Hematopoietic multipotent progenitor cell treated with erythropoietin and hydrocortisone succinate and interleukin-3 and kit ligand, for 15 days (in vitro differentiated cells): ENCODE results near the gene NDUFA6.
"Not testable (repeated sequence)": the region's sequence is repeated elsewhere in the genome, so short reads cannot be mapped to it uniquely, and the experiment has no call there.

Experiments used
- DNase-seq: peaks from one replicate; pipeline ENCODE4 v3.0.0-alpha.2; 2015; ENCODE audit warnings: low spot score

NDUFA6 gene

DNA sequence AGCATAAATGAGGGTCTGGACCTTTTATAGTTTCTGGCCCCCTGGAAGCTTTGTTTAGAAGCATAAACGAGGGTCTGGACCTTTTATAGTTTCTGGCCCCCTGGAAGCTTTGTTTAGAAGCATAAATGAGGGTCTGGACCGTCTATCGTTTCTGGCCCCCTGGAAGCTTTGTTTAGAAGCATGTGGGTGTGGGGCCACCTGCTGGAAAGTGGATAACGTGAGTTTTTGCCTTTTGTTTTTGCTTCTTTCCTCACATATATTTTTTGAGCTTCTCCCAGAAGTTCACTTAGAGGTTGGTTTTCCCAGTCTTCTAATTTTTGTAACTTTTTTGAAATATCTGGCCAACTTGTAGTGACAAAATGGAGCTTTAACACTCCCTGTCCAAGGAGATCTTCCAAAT, 22.2 kb upstream of the NDUFA6 start:
- DNase-seq: not testable (repeated sequence)

DNA sequence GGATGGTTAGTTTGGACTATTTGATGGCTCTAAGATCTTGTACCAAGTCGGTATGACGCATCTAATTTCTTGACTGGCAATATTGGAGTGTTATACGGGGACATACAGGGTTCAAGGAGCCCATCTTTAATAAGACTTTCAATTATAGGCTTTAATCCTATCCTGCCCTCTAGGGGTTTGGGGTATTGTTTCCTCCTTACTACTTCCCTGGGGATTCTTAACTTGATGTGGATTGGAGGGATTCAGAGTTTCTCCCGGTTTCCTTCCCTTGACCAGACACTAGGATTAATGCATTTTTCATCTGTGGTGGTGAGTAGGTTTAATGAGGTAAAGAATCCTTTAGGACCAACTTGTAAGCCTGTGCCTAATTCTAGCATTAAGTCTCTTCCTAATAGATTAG, 21.2 kb upstream of the NDUFA6 start:
- DNase-seq: no peak

DNA sequence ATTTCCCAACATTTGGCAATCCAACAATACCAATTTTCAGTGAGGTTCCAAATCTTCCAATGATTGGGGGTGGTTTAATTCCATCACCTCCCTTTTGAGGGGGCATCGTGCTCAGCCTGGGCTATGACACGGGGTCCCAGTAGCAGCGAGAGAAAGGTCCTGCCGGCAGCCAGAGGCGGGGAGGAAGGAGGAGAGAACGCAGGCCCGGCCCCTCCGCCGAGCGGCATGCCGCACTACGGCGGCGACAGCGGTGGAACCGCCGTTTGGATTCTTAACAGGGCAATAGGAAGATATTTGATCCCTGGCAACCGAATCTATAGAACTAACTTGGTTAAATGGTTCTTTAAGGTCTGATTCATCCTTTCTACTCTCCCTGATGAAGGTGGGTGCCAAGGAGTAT, 18.3 kb upstream of the NDUFA6 start:
- DNase-seq: no peak

DNA sequence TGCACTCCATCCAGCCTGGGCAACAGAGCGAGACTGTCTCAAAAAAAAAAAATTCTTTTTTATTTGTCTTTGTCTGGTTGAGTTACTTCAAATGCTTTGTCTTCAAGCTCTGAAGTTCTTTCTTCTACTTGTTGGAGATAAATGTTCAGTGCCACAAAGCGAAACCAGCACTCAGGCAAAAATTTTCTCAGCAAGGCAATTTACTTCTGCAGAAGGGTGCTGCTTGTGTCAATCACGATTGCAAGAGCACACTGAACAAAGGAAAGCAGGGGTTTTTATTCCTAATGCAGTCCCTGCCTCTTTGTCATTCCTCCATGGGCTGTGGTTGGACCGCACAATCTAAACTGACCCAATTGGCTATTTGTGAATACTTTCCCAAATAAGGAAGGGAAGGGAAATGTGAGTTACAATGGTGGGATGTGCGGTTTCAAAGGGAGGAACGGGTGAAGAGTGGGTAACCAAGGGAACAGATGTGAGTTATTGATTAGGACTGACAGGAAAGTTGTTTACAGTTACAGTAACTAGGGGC, 13.8 kb upstream of the NDUFA6 start:
- DNase-seq: not testable (repeated sequence)

DNA sequence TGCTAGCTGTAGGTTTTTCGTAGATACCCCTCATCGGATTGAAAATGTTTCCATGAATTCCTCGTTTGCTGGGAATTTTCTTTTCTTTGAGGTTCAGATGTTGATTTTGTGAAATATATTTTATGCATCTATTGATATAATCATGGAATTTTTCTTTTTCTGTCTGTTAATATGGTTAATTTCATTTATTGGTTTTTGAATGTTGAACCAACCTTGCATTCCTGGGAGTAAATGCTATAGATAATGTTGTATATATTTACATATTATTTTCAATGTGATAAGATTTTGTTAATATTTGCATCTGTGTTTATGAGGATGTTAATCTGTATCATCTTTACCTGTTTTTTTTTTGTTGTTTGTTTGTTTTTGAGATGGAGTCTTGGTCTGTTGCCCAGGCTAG, 10.6 kb upstream of the NDUFA6 start:
- no peak for DNase-seq

DNA sequence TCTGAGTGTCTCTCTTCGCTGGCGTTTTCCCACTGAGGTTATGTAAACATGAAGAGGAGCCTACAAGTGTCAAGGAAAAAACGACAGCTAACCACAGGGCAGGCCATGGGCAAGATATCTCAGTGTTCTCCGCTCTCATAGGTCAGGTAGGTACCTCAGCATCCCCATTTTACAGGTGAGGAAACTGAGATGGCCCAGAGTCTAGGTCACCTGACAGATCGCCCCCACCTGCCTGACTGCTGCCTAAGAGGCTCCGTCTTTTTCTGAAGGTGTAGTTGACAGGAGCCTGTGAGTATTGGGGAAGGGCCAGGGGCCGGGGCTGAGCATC, 847 bp upstream of the NDUFA6 start:
- no peak for DNase-seq

DNA sequence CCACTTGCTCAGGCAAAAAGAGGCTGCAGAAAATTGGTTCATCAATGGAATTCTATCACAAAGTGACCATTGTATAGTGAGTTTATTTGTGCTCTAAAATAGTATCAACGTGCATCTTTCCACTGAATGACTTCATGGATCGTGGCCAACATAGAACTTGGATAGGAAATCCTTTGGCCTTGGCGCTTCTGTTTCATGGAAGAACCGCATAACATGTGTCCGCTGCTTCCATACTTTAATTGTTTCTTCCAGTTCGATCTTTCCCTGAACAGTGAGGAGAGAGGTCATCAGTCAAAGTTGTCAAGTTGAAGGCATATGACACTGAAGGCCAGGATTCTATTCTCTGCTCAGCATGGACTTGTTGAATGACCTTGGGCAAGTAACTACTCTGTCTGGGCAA, 4.5 kb downstream of the NDUFA6 start:
- no peak for DNase-seq

DNA sequence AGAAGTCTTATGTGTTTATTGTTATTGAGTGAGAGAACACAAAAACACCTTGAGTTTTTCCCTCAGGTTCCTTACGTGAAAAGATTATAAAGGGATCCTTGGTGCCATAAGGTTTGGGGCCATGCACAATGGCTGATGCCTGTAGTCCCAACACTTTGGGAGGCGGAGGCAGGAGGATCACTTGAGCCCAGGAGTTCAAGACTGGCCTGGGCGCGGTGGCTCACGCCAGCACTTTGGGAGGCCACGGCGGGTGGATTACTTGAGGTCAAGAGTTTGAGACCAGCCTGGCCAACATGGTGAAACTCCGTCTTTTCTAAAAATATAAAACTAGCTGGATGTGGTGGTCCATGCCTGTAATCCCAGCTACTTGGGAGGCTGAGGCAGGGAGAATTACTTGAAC, 5.7 kb downstream of the NDUFA6 start:
- no peak for DNase-seq

DNA sequence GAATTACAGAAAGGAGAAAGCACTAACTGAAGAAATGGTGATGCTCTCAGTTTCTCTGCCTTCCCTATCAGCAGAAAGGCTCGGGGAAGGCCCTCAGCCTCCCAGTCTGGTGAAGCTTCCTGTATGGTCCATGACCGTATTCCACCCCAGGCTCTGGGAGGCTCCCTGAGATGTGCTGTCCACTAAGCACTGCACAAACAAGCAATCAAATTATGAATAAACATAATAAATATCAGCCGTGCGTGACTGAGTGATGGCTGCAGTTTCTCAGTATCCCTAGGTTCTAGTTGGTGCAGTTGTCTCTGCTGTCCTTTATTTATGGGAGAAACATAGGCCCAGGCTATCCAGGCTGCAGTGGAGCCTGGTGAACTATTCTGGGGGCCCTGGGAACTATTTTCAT, 7.5 kb downstream of the NDUFA6 start:
- no peak for DNase-seq

DNA sequence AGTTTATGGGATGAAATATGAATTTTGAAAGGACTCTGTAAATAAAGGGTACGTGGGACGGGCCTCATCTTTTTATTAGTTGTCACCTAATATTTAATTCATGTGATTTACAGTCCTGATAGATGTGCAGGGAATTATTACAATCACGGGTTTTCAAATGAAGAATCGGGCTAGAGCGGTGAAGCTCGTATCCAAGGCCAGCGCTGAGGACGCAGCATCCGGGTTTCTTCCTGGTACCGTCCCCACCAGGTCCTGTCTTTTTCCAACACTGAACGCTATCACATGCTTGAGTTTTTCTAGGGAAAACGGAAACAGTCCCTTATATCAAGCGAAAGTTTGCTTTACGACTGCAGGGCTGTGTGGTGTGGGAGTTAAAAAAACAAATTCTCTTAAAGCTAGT, 10.3 kb downstream of the NDUFA6 start:
- DNase-seq: no peak

DNA sequence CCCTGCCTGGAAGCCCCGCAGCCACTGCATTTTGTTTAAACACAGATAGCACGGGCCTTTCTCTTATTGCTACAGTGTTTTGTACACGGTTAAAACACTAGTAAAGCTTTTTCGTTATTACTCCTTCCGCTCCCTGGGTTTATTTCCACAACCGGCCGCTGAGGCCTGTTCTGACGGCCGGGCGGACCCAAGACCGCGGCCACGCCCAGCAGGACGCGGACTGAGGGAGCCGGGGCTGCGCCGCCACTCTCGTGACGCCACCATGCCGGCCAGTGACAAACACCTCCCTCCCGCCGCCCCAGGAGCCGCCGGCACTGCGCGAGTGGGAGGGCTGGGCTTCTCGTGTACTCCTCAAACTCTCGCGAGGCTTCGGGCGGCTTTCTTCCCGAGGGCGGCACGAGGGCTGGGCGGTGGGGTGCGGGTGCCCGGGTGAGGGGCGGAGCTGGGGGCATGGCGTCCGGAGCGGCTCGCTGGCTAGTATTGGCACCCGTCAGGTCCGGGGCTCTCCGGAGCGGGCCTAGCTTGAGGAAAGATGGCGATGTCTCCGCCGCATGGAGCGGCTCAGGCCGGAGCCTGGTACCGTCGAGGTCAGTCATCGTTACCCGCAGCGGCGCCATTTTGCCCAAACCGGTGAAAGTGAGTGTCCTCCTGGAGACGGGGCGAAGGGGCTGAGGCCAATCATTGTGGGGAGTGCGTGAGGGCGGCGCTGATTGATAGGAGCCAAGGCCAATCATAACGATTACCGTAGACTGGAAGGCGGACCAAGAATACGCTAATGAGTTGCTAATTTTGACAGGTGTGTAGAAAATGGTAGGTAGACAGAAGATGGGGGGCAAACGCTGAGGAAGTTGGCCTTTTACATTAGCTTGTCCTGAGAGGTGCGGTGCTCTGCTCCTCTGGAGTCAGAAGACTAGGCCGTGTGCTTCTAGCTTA, 11.0 kb downstream of the NDUFA6 start, which contains the start of gene SMDT1:
Gene SMDT1, plus strand, starts transcription at position 382 of the 933 bp plus-strand sequence. Its CDS starts 69 bp downstream, at position 451.
- DNase-seq: peak; percentile 98

DNA sequence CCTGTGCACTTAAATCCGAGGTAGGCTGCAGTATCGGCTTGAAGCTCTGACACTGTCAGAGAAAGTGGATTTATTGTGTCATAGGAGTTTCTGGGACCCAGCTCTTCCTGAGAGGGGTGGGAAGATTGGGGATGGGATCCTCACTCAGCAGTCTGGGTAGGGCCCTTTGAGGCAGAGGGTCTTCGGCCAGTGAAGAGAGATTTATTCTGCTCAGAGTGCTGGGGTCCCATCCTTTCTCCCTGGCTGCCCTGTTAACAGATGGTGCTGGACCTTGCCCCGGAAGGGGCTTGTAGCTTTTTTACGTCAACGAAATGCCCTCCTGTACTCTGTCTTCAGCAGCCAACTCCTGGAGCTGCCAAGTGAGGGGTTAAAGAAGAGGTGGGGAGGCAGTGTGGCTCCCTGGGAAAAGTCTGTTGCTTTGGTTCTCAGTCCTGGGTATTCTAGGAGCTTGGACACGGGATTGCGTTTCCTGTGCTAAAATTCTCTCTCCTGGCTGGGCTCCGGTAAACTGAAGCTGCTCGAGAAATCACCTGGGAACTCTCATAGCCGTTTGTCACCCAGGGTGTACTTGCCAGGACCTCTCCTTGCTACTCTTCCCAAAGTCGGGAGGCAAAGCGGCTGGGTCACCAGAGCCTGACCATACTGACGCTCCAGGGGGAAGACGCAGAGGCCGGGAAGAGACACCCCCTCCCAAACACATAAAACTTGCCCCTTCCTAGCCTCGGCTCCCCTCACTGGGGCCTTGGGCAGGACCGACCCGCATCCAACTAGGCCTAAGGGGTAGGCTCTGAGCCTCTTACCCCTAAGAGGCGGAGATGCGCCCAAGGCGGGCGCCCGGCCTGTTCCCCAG, 11.9 kb downstream of the NDUFA6 start:
- DNase-seq: no peak

DNA sequence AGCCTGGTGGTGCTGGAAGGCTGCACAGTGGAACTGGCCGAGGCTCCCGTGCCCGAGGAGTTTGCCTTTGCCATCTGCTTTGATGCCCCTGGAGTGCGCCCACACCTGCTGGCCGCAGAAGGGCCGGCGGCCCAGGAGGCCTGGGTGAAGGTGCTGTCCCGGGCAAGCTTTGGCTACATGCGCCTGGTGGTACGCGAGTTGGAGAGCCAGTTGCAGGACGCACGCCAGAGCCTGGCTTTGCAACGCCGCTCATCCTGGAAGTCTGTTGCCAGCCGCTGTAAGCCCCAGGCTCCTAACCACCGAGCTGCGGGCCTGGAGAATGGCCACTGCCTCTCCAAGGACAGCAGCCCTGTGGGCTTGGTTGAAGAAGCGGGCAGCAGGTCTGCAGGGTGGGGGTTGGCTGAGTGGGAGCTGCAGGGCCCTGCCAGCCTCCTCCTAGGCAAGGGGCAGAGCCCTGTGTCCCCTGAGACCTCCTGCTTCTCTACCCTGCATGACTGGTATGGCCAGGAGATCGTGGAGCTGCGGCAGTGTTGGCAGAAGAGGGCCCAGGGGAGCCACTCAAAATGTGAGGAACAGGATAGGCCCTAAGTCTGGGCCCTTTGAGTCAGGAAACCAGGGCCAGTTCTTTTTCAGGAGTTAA, 13.0 kb downstream of the NDUFA6 start:
- DNase-seq: no peak

DNA sequence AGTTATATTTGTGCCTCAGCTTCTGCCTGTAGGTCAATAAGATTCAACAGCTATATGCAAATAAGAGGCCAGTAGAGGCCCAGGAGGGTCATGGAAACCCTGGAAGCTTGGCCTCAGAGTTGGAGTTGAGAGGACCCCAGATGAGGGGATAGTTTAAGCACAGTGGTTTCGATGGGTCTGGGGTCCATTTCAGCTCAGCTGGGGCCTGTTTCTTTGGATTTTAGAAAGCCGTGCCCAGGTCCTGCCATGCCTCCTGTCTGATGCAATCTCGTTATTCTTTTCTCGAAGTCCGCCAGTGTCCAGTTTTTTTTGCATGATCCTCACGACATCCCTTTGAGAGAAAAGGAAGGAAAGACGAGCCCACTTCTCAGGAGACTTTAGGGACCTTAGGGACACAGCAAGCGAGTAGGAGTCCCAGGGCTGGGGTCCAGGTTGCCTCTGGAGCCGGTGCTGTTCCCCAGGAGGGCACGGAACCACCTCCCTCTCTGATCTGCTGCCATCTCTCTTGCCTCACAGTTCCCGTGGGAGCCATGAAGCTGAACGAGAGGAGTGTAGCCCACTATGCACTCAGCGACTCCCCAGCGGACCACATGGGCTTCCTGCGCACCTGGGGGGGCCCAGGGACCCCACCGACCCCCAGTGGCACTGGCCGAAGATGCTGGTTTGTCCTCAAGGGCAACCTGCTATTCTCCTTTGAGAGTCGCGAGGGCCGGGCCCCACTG, 13.6 kb downstream of the NDUFA6 start:
- no peak for DNase-seq

DNA sequence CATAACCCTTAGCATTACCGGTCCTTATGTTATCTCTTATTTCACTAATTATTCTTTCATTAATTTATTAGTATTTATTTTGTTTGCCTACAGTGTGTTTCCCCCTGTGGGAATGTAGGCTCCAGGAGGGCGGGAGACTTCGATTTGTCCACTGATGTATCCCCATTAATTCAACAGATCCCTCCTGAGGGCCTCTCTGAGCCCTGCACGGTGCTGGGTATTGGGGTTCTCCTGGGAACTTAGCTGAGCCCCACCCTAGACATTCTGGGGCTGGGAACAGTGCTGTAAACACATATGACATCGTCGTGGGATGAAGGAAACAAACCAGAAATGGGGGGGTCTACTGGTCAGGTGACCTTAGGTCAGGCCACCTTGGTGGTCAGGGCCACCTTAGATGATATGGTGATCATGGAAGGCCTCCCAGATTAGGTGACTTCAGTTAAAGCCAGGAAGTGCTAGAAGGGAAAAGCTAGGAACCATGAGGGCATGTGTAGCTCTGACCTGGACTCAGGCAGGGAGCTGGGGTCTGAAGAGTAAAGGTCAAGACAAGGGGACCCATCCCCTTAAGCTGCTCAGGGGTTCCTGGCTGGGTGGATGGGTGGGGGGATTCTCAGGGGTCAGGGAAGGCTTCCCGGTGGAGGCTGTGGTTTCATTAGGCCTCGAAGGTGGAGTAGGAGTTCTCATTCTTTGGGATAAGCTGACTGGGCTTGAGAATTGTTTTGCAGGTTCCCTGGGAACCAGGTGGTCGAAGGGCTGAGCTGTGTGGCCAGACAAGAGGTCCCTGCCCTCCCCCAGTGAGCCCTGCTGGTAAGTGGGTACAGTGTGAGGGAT, 15.5 kb downstream of the NDUFA6 start:
- no peak for DNase-seq

DNA sequence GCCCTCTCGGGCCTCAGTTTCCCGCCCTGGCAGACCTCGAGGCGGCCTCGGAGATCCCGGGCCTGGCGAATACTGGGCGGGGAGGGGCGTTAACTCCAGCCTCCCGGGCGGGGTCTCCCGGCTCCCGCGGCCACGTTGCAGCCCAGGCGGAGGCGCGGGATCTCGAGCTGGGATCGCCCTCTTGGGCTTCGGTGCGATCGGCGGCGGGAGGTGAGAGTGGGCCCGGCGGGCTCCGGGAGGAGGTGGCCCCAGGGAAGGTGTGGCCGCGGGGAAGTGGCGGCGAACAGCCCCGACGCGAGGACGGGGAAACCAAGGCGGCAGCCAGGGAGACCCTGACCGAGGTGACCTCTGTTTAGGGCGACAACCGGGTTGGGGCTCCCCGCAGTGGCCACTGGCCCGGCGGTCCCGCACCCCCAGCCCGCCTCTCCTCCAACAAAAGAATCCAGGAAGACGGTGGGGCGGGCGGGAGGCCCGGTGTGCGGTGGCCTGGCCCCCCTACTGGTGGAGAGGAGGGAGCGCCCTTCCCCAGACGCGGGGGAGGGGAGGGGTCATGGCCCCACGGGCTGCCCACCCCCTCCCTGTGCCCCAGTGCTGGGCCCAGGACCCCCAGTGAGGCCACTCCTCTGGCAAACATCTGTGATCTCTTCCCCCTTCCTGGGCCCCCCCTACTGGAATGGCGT, 16.3 kb downstream of the NDUFA6 start, which contains the start of gene PHETA2:
Gene PHETA2, plus strand, starts transcription at position 117 of the 680 bp plus-strand sequence. CDS start 3,046 bp downstream, outside the sequence.
- peak; percentile 35 for DNase-seq

DNA sequence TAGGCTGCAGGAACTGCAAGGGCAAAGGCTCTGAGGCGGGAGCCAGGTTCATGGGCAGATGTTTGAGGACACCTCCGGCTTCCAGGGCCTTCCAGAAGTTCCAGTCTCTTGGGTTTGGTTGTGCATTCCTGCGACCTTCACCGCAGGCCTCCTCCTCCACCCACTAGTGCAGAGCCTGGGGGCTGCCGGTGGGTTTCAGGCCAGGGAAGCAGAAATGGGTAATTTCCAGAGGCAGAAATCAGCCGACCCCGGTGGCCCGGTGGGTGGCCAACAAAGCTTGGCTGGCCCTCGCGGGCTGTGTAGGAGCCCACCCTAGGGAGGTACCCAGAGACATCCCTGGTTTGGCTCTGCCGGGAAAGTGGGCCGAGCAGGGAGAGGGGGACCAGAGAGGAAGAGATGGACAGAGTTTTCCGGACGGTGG, 16.9 kb downstream of the NDUFA6 start:
- DNase-seq: no peak

DNA sequence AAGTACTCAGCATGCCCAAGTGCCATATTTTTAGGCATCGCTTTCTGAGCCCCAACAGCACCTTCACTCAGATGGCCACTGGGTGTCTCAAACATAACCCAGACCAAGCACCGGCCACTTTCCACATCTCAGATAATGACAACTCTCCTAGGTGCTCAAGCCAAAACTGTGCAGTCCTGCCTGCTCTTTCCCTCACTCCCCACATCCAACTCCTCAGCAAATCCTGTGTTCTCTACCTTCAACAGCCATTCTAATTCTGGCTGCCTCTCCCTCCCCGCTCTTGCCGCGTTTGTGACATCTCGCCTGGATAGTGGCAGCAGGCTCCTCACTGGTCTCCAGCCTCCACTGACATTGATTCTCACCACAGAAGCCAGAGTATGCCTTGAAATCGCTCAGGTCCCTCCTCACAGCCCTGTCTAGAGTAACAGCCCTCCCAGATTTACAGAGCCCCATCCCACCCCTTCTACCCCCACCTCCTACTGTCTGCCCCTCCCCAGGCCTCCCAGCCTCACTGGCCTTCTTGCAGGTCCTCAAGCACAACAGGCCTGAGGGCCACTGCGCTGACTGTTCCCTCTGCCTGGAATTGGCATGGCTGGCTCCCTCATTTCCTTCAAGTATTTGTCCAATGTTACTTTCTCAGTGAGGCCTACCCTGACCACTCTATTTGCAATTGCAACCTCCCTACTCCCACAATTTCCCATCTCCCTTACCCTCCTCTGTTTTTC, 17.8 kb downstream of the NDUFA6 start:
- no peak for DNase-seq

DNA sequence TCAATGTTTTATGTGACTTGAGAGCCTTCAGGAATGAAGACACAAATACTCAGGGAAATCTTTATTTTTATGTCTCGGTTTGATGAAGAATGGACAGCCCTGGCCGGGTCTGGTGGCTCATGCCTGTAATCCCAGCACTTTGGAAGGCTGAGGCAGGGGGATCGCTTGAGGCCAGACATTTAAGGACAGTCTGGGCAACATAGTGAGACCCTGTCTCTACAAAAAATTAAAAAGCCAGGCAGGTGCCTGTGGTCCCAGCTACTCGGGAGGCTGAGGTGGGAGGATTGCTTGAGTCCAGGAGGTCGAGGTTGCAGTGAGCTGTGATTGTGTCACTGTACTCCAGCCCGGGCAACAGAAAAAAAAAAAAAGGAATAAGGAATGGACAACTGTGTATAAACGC, 19.1 kb downstream of the NDUFA6 start:
- DNase-seq: not testable (repeated sequence)
